Uterus (tissue), 2 donors: ENCODE measurements around the gene NTN4.

Source experiments
- POLR2A ChIP-seq, 2 donors: fragments of 450-650 bp; IDR thresholded peaks; one replicate each; pipeline ENCODE4 v1.6.1; 2016; ENCODE audit warnings: antibody characterized with exemption in 2 of 2, mild to moderate bottlenecking in 1 of 2, moderate library complexity in 1 of 2
- TF ChIP-seq, protein P1 (sequence below), 4 experiments: fragments of 200-600 bp in 2 of 4; fragments of 450-650 bp in 2 of 4; sonication (generic) in 2 of 4; IDR thresholded peaks; one replicate each; pipeline ENCODE4 v1.5.1; 2016 to 2019; ENCODE audit warnings: antibody characterized with exemption in 4 of 4, mild to moderate bottlenecking in 2 of 4, moderate library complexity in 1 of 4

DNA sequence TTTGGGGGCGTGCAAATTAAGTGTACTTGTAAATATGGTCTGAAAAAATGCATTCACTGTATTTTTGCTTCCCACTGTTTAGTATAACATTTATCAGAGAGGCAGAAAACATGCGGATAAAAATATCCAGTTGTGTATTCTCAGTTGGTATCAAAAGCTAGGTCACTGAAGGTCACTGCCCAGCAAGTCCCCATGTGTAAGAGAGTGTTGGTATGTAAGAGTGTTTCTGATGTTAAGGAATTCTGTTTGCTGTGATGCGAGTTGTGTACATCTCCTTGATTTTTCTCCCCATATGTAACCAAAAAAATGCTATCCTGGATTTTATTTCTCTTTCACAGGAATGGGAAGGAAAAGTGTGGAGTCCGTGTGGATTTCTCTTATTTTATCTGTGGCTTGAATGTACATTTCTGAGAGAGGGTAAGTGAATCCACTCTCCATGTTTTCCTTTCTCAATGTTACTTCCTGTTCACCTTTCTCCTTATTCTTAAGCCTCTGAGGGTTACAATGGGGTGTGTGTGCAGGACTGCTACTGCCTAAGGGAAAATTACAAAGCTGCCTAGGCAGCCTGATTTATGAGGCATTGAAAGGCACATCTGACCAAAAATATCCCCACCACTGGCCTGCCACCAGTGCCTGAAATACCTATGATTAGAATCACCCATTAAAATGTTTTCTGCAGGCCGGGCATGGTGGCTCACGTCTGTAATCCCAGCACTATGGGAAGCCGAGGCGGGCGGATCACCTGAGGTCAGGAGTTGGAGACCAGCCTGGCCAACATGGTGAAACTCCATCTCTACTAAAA is 141.4 kb downstream of the NTN4 start:
- no peak for TF ChIP-seq POLR2A (IDR thresholded peaks at IDR 0.05)
- TF ChIP-seq, protein P1, sequence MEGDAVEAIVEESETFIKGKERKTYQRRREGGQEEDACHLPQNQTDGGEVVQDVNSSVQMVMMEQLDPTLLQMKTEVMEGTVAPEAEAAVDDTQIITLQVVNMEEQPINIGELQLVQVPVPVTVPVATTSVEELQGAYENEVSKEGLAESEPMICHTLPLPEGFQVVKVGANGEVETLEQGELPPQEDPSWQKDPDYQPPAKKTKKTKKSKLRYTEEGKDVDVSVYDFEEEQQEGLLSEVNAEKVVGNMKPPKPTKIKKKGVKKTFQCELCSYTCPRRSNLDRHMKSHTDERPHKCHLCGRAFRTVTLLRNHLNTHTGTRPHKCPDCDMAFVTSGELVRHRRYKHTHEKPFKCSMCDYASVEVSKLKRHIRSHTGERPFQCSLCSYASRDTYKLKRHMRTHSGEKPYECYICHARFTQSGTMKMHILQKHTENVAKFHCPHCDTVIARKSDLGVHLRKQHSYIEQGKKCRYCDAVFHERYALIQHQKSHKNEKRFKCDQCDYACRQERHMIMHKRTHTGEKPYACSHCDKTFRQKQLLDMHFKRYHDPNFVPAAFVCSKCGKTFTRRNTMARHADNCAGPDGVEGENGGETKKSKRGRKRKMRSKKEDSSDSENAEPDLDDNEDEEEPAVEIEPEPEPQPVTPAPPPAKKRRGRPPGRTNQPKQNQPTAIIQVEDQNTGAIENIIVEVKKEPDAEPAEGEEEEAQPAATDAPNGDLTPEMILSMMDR (IDR thresholded peaks at IDR 0.05), result no peak
